H4 (cell line): Measurements from ENCODE around the gene MAPK11. TPM values are rescaled to one million over a fixed set of nuclear protein-coding genes. Genes with fewer than 3 reads are reported as not detected.

Experiments
- DNase-seq: peaks from one replicate; pipeline ENCODE4 v3.0.0-alpha.2; 2015; ENCODE audit warnings: low spot score
- total RNA-seq: library from RNA; depleted of rRNA; stranded (reverse); fragments of >200 nt; shearing (Covaris generic); gene quantifications from 2 replicates; pipeline ENCODE4 v1.2.3, GENCODE V29; 2014

The MAPK11 gene
- total RNA-seq, 1 experiment from 2014 or later = 5.5 TPM

- DNase-seq = no peak
Observed at GRCh38 chr22:50294319-50294656, 24.1 kb upstream of the MAPK11 start.

GRCh38 chr22:50293441-50294318 lies 23.5 kb upstream of the MAPK11 start:
- peak; percentile 56 for DNase-seq

- no peak for DNase-seq
Observed at GRCh38 chr22:50292643-50293440, 22.7 kb upstream of the MAPK11 start.

- DNase-seq = no peak
Observed at GRCh38 chr22:50289942-50290630, 19.9 kb upstream of the MAPK11 start.

- no peak for DNase-seq
Observed at GRCh38 chr22:50289151-50289941, 19.2 kb upstream of the MAPK11 start.

- DNase-seq = no peak
Observed at GRCh38 chr22:50287731-50288130, 17.6 kb upstream of the MAPK11 start.

- DNase-seq = no peak
Observed at GRCh38 chr22:50286701-50287318, 16.6 kb upstream of the MAPK11 start.

- DNase-seq = no peak
Observed at GRCh38 chr22:50286275-50286674, 16.1 kb upstream of the MAPK11 start.

GRCh38 chr22:50285568-50286229 lies 15.5 kb upstream of the MAPK11 start:
- no peak for DNase-seq

- no peak for DNase-seq
Observed at GRCh38 chr22:50284479-50284878, 14.3 kb upstream of the MAPK11 start.

- DNase-seq = no peak
Observed at GRCh38 chr22:50283821-50284220, 13.6 kb upstream of the MAPK11 start.

- DNase-seq = no peak
Observed at GRCh38 chr22:50282361-50283155, 12.4 kb upstream of the MAPK11 start.

GRCh38 chr22:50281957-50282356 lies 11.8 kb upstream of the MAPK11 start:
- DNase-seq = no peak

- no peak for DNase-seq
Observed at GRCh38 chr22:50281384-50281760, 11.2 kb upstream of the MAPK11 start.

GRCh38 chr22:50280708-50281383 lies 10.7 kb upstream of the MAPK11 start:
- no peak for DNase-seq

- no peak for DNase-seq
Observed at GRCh38 chr22:50280022-50280707, 10.0 kb upstream of the MAPK11 start.

- no peak for DNase-seq
Observed at GRCh38 chr22:50278956-50279619, 8.9 kb upstream of the MAPK11 start.

GRCh38 chr22:50278461-50278860 lies 8.3 kb upstream of the MAPK11 start:
- no peak for DNase-seq
